Measurements from ENCODE around the gene CDCP2. TPM values are rescaled to one million over a fixed set of nuclear protein-coding genes. Genes with fewer than 3 reads are reported as not detected.

The CDCP2 gene
- polyA plus RNA-seq, 2 of the 4 experiments (the other 2 are of a cell fraction): not detected

- POLR2A ChIA-PET: no interaction called here
- CTCF ChIA-PET: interaction anchor here (0.6 to 1.9 kb wide), 5 partner anchors 10 to 72 kb away, joined by 3 to 5 read pairs (median 3); no protein-coding TSS in a partner anchor
Measured at GRCh38 chr1:54136963-54137533, 15.8 kb downstream of the CDCP2 start.

GRCh38 chr1:54136269-54136896, 16.4 kb downstream of the CDCP2 start:
- Histone ChIP-seq H3K27ac (peak overlapping the region in 1 of 2 experiments; percentile 58; a peak in 2 of 6 replicates), H3K9me3 (no peaks in the 10 kb centered on the region), H3K4me1 (0 out of 3 replicates have a peak, but pooled peaks cover 3% of the 10 kb centered on the region), H3K4me2 (no peak overlapping the region), H3K4me3 (no peak overlapping the region)
- ATAC-seq (no peak; a peak in 1 of 6 replicates), FAIRE-seq (no peak), DNase-seq (ENCODE audit: low read depth in 1 of 2, low spot score in 1 of 2) (no peak)
- ChIA-PET CTCF (interaction anchor here (0.6 to 1.9 kb wide), 4 partner anchors 11 to 353 kb away, joined by 3 to 5 read pairs (median 3); no protein-coding TSS in a partner anchor), POLR2A (no interaction called here)
- TF ChIP-seq EHMT2 (IDR thresholded peaks at IDR 0.05; ENCODE audit: low read depth) (no peak), NPAS2 (CRISPR knock-in tag; IDR thresholded peaks at IDR 0.05; ENCODE audit: borderline replicate concordance) (no peak), NFE2L2 (conservative IDR thresholded peaks at IDR 0.05; ENCODE audit: low read length) (no peak), RNF2 (IDR thresholded peaks at IDR 0.05; ENCODE audit: borderline replicate concordance, low read depth) (no peak), RARB (CRISPR knock-in tag; IDR thresholded peaks at IDR 0.05) (no peak), FOXS1 (CRISPR knock-in tag; IDR thresholded peaks at IDR 0.05) (no peak), ZC3H11A (IDR thresholded peaks at IDR 0.05) (no peak), MAFK (IDR thresholded peaks at IDR 0.05; ENCODE audit: partially characterized antibody) (no peak)
- 93% methylated on average over 8 of the region's 17 CpGs for WGBS (ENCODE audit: missing lambda C conversion rate)

More at GRCh38 chr1:54136963-54137533, 15.8 kb downstream of the CDCP2 start:
- Histone ChIP-seq H3K4me3 (no peak overlapping the region), H3K27ac (peak overlapping the region in 1 of 2 experiments; percentile 46; a peak in 1 of 6 replicates), H3K4me2 (no peak overlapping the region), H3K9me3 (no peaks in the 10 kb centered on the region), H3K4me1 (0 out of 3 replicates have a peak, but pooled peaks cover 3% of the 10 kb centered on the region)
- ATAC-seq (no peak), DNase-seq (ENCODE audit: low read depth in 1 of 2, low spot score in 1 of 2) (no peak), FAIRE-seq (no peak)
- TF ChIP-seq CTCF (IDR thresholded peaks at IDR 0.05): no peak
- TF ChIP-seq SREBF2 (IDR thresholded peaks at IDR 0.05): no peak
- TF ChIP-seq KDM5A (IDR thresholded peaks at IDR 0.05): no peak
- no peak for TF ChIP-seq MYC (IDR thresholded peaks at IDR 0.05; ENCODE audit: borderline replicate concordance, low read length)
- no peak for TF ChIP-seq RARB (CRISPR knock-in tag; IDR thresholded peaks at IDR 0.05)
- no peak for TF ChIP-seq ELK1 (IDR thresholded peaks at IDR 0.05; ENCODE audit: low read depth, low read length)
- no peak for TF ChIP-seq NR3C1 (IDR thresholded peaks at IDR 0.05)
- TF ChIP-seq KDM1A (IDR thresholded peaks at IDR 0.05; ENCODE audit: low read depth): no peak
- TF ChIP-seq EHF (CRISPR knock-in tag; IDR thresholded peaks at IDR 0.05): no peak
- no peak for TF ChIP-seq ZC3H11A (IDR thresholded peaks at IDR 0.05)
- 59% methylated on average over 7 of the region's 7 CpGs for WGBS (ENCODE audit: missing lambda C conversion rate)

- Histone ChIP-seq H3K4me3 (no peak overlapping the region), H3K4me1 (0 out of 3 replicates have a peak, but pooled peaks cover 3% of the 10 kb centered on the region), H3K9me3 (no peaks in the 10 kb centered on the region), H3K4me2 (no peak overlapping the region), H3K27ac (peak overlapping the region in 1 of 2 experiments; percentile 58; a peak in 2 of 6 replicates)
- DNase-seq (ENCODE audit: low read depth in 1 of 2, low spot score in 1 of 2) (no peak), FAIRE-seq (no peak), ATAC-seq (0 out of 6 replicates have a peak, but pooled peaks of 1 of the 2 experiments have one; percentile 10)
- POLR2A ChIA-PET: no interaction called here
- 49% methylated on average over 5 of the region's 5 CpGs for WGBS (ENCODE audit: missing lambda C conversion rate)
- CTCF ChIA-PET: interaction anchor here (1.0 to 1.9 kb wide), 4 partner anchors 11 to 353 kb away, joined by 3 to 5 read pairs (median 3); no protein-coding TSS in a partner anchor
- TF ChIP-seq HDAC2 (IDR thresholded peaks at IDR 0.05): no peak
- TF ChIP-seq FOSB (CRISPR knock-in tag; IDR thresholded peaks at IDR 0.05): no peak
- no peak for TF ChIP-seq RFX5 (IDR thresholded peaks at IDR 0.05)
- TF ChIP-seq BCL3 (IDR thresholded peaks at IDR 0.05): no peak
- no peak for TF ChIP-seq NPAS2 (CRISPR knock-in tag; IDR thresholded peaks at IDR 0.05; ENCODE audit: borderline replicate concordance)
- TF ChIP-seq BHLHE40 (IDR thresholded peaks at IDR 0.05; ENCODE audit: low read depth, low read length): no peak
- no peak for TF ChIP-seq HES2 (IDR thresholded peaks at IDR 0.05)
- TF ChIP-seq TFCP2L1 (CRISPR knock-in tag; IDR thresholded peaks at IDR 0.05): no peak
- TF ChIP-seq MYC (IDR thresholded peaks at IDR 0.05; ENCODE audit: borderline replicate concordance, low read length): no peak
- no peak for TF ChIP-seq ZFP36 (IDR thresholded peaks at IDR 0.05; ENCODE audit: borderline replicate concordance, partially characterized antibody)
Measured at GRCh38 chr1:54135436-54136120, 17.2 kb downstream of the CDCP2 start.

Measured in A549 (cell line).